Heart right ventricle (tissue), 16 donors: Measurements from ENCODE around the gene PTPN2. TPM values are rescaled to one million over a fixed set of nuclear protein-coding genes. Genes with fewer than 3 reads are reported as not detected.

Experiments used
- ATAC-seq, 8 donors: fragments of 200-7000 bp; cut with Tn5 transposase; one replicate each; pipeline ENCODE4 v1.9.1; 2020; ENCODE audit warnings: mild to moderate bottlenecking in 8 of 8, moderate library complexity in 8 of 8, moderate number of reproducible peaks in 1 of 8
- DNase-seq, 2 donors: peaks; one replicate each; pipeline ENCODE4 v3.0.0-alpha.2; 2020
- H3K27ac ChIP-seq, 10 donors: fragments of 200-600 bp; sonication (generic) in 2 of 10; one replicate each; pipeline versions ENCODE4 v1.5.0 to v1.8.0; 2020 to 2022; ENCODE audit warnings: mild to moderate bottlenecking in 3 of 10
- H3K27me3 ChIP-seq, 7 donors: fragments of 200-600 bp; one replicate each; pipeline ENCODE4 v1.8.0; 2021 to 2022; ENCODE audit warnings: mild to moderate bottlenecking in 2 of 7
- H3K36me3 ChIP-seq, 9 donors: fragments of 200-600 bp; sonication (generic) in 1 of 9; one replicate each; pipeline versions ENCODE4 v1.5.0 to v1.8.0; 2020 to 2022; ENCODE audit warnings: mild to moderate bottlenecking in 2 of 9
- H3K4me1 ChIP-seq, 9 donors: fragments of 200-600 bp; sonication (generic) in 1 of 9; one replicate each; pipeline versions ENCODE4 v1.5.0 to v1.8.0; 2020 to 2022; ENCODE audit warnings: mild to moderate bottlenecking in 4 of 9
- H3K4me3 ChIP-seq, 10 donors: fragments of 200-600 bp; sonication (generic) in 2 of 10; one replicate each; pipeline versions ENCODE4 v1.5.0 to v1.8.0; 2020 to 2022; ENCODE audit warnings: mild to moderate bottlenecking in 7 of 10, moderate library complexity in 2 of 10
- H3K9me3 ChIP-seq, 11 donors: fragments of 200-600 bp in 10 of 11; sonication (generic) in 2 of 11; one replicate each; pipeline versions ENCODE4 v1.5.0 to v1.8.0; 2013 to 2022; ENCODE audit warnings: mild to moderate bottlenecking in 2 of 11, control low read depth in 1 of 11, moderate library complexity in 1 of 11
- WGBS, 2 donors: extraction: QIAGEN DNeasy Blood & Tissue Kit; methylation state at CpG; one replicate each; pipeline ENCODE4 v1.1.7; 2013; ENCODE audit warnings: inconsistent platforms in 1 of 2; 5-methylcytosine and 5-hydroxymethylcytosine counted together
- intact Hi-C, 10 donors: fragments of 100-400 bp; cut with DNase I; formaldehyde crosslinking; loops; one replicate each; pipeline versions ENCODE4 v1.11.1 to v1.14.2; 2022
- polyA plus RNA-seq, 2 donors: library from polyadenylated mRNA; stranded (reverse); fragments of 200-250 nt; gene quantifications; one replicate each; pipeline ENCODE4 v1.2.3, GENCODE V29; 2013
- total RNA-seq, 10 donors: library from RNA; stranded (reverse); fragmentation: NEBNext Ultra II Directional in 3 of 10; extraction: Animal tissue kit (Norgen Biotek cat#: 25700) in 3 of 10; gene quantifications; one replicate each; pipeline versions ENCODE4 v1.2.1 to v1.2.4, GENCODE V29; 2021 to 2023
- TF ChIP-seq, protein P1 (sequence below), 9 donors: fragments of 200-600 bp; sonication (generic) in 2 of 9; IDR thresholded peaks; one replicate each; pipeline versions ENCODE4 v1.5.0 to v1.8.0; 2021 to 2022; ENCODE audit warnings: antibody characterized with exemption in 9 of 9, mild to moderate bottlenecking in 5 of 9, moderate library complexity in 1 of 9
- donor health status: Arrhythmogenic right ventricular cardiomyopathy.
- donor health status: ischemic (EF 13 %, LVEDD 7.1; RV severe dilation, severe dysfunction).
- donor health status: healthy with polysubstance abuse.
- donor health status: DM: no; HTN: yes; CAD: no.
- donor health status: DM: no; HTN: no; CAD: no.
- donor health status: ischemic (EF 25% LVEDD 6.9; RV normal size, moderate dysfunction).
- donor health status: ischemic (EF 25% LVEDD 5.7; RV mildly dilated, moderate dysfunction).
- donor health status: healthy.
- donor health status: DM: yes; HTN: yes; CAD: no.
- donor health status: Ischemic cardiomyopathy.
- donor health status: ischemic (EF 35%, LVEDD 5.7; RV mildly dilated, moderate dysfunction).
- donor health status: nonischemic (EF 11% LVEDD 7.7; RV severe dilation, severe dysfunction).
- donor health status: DM: yes; HTN: yes; CAD: no.
- donor health status: PGD.
- donor health status: ischemic (EF 29% LVEDD 5.4; RV normal size, mild dysfunction).
- donor health status: nonischemic (EF 23%, LVEDD 6.1; RV moderate dilation, normal function).

Gene PTPN2
- total and polyA plus RNA-seq, 12 donors, result 10.5 to 19.5 (median 13.5) TPM

GRCh38 chr18:12754511-12754910 is 129.5 kb downstream of the PTPN2 start:
- no peak for DNase-seq
- no peak overlapping the region for H3K4me3 ChIP-seq
- TF ChIP-seq, protein P1, sequence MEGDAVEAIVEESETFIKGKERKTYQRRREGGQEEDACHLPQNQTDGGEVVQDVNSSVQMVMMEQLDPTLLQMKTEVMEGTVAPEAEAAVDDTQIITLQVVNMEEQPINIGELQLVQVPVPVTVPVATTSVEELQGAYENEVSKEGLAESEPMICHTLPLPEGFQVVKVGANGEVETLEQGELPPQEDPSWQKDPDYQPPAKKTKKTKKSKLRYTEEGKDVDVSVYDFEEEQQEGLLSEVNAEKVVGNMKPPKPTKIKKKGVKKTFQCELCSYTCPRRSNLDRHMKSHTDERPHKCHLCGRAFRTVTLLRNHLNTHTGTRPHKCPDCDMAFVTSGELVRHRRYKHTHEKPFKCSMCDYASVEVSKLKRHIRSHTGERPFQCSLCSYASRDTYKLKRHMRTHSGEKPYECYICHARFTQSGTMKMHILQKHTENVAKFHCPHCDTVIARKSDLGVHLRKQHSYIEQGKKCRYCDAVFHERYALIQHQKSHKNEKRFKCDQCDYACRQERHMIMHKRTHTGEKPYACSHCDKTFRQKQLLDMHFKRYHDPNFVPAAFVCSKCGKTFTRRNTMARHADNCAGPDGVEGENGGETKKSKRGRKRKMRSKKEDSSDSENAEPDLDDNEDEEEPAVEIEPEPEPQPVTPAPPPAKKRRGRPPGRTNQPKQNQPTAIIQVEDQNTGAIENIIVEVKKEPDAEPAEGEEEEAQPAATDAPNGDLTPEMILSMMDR (IDR thresholded peaks at IDR 0.05), result no peak
- no peaks in the 10 kb centered on the region for H3K27me3 ChIP-seq
- H3K27ac ChIP-seq, result no peak overlapping the region
- ATAC-seq, result no peak
- no peaks in the 10 kb centered on the region for H3K4me1 ChIP-seq
- H3K36me3 ChIP-seq, result no peaks in the 10 kb centered on the region
- intact Hi-C loops, result no loop called here
- 88 to 91% methylated on average over 6 of the region's 6 CpGs for WGBS, 2 donors
- H3K9me3 ChIP-seq, result no peaks in the 10 kb centered on the region

DNA sequence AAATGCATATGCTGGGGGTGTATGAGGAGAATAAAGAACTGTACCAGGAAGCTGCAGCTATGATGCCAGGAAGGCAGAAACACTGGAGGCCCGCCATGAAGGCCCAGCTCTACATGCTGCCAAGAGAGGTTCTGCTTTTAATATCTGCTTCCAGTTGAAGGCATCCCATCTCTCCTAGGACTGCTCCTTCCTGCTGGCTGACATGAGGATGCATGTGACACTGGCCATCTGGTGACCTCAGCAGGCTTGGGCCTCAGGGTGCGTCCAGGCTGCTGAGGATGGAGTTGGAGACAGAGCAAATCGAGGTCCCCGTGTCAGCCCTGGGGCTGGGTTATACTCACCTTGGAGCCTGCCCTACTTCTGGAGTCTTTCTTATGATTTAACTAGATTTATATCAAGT is 132.1 kb downstream of the PTPN2 start:
- no peaks in the 10 kb centered on the region for H3K4me1 ChIP-seq
- no peak overlapping the region for H3K27ac ChIP-seq
- TF ChIP-seq, protein P1 (IDR thresholded peaks at IDR 0.05), result no peak
- intact Hi-C loops, result no loop called here
- 58 to 64% methylated on average over 4 of the region's 4 CpGs for WGBS, 2 donors
- no peaks in the 10 kb centered on the region for H3K9me3 ChIP-seq
- H3K4me3 ChIP-seq, result no peak overlapping the region
- ATAC-seq (no peak), DNase-seq (no peak)
- H3K36me3 ChIP-seq, result no peaks in the 10 kb centered on the region
- no peaks in the 10 kb centered on the region for H3K27me3 ChIP-seq

DNA sequence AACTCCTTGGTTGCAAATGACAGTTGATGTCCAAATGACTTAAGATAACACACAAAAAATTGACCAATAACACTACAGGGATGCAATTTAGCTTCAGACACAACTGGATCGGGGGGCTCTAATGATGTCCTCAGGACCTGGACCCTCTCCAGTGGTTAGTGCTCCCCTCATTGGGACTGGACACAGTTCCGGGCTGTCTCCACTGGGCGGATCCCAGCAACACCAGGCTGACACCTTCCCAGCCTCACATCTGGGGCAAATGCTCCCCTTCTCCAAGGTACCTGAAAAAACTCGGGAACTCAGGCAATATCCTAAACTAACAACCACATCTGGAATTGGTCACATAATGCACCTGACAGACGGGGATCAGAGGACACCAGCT is 132.5 kb downstream of the PTPN2 start:
- ATAC-seq, result no peak
- Histone ChIP-seq H3K27ac (no peak overlapping the region), H3K4me1 (no peaks in the 10 kb centered on the region), H3K4me3 (no peak overlapping the region), H3K9me3 (no peaks in the 10 kb centered on the region), H3K36me3 (no peaks in the 10 kb centered on the region), H3K27me3 (no peaks in the 10 kb centered on the region)
- no peak for DNase-seq
- intact Hi-C loops, result no loop called here
- WGBS, 2 donors, result 87 to 92% methylated on average over 5 of the region's 5 CpGs
- TF ChIP-seq, protein P1 (IDR thresholded peaks at IDR 0.05), result no peak

DNA sequence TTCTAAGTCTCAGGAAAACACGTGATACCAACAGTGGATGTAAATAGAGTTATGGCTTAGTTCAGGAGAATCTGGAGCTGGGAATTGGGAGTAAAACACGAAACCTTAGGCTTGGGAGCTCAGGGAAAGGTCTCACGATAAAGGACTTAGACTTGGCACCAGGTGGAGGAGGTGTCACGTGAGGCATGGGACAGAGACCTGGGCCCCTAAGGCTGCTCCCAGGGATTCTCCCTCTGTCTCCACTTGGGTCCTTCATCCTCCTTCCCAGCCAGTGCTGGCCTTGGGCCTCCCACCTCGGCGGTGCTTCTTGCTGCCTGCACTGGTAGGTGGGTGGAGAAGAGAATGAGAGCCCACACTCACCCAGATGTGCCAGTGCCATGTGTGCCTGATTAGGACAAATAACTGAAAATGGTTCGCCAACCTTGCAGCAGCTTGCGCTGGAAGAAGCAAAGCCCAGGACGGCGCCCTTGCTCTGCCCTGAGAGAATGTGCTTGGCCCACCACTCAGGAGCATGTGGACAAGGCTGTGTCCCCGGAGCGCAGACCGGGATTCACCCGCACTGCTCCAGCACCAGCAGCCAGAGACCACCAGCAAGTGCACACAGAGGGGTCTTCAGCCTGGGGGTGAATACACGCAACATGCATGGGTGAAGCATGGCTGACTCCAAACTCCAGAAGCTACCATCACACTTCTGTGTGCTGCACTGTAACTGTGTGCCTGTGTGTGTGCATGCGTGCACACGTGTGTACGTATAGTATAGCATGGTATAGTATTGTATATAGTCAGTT is 133.1 kb downstream of the PTPN2 start:
- no peak for DNase-seq
- no peaks in the 10 kb centered on the region for H3K36me3 ChIP-seq
- no peak for ATAC-seq
- intact Hi-C loops, result no loop called here
- H3K27me3 ChIP-seq, result no peaks in the 10 kb centered on the region
- TF ChIP-seq, protein P1 (IDR thresholded peaks at IDR 0.05), result no peak
- H3K4me3 ChIP-seq, result no peak overlapping the region
- H3K27ac ChIP-seq, result no peak overlapping the region
- no peaks in the 10 kb centered on the region for H3K9me3 ChIP-seq
- WGBS, 2 donors, result 90 to 93% methylated on average over 18 of the region's 18 CpGs
- no peaks in the 10 kb centered on the region for H3K4me1 ChIP-seq
